NT2/D1 (cell line): Measurements from ENCODE around the gene AJM1.
"Not testable (repeated sequence)": the region's sequence is repeated elsewhere in the genome, so short reads cannot be mapped to it uniquely, and the experiment has no call there.

Experiments
- YY1 ChIP-seq: IDR thresholded peaks from 2 replicates; pipeline ENCODE4 v1.6.1; 2011; ENCODE audit not compliant: insufficient read length, insufficient read depth
- ZNF274 ChIP-seq: IDR thresholded peaks from 2 replicates; pipeline ENCODE4 v1.6.1; 2011; ENCODE audit warnings: mild to moderate bottlenecking, low read depth, low read length

- not testable (repeated sequence) for TF ChIP-seq YY1, ZNF274
These were observed 4.4 kb upstream of the AJM1 start for GRCh38 chr9:136837856-136838277.
